GM12892 (cell line): ENCODE results near the gene TCEANC2.

Experiments
- POLR2A ChIP-seq: IDR thresholded peaks from 2 replicates; pipeline ENCODE4 v1.6.1; 2011; ENCODE audit warnings: low read depth, low read length, control low read depth
- POLR2AphosphoS5 ChIP-seq: IDR thresholded peaks from 2 replicates; pipeline ENCODE4 v1.6.1; 2011; ENCODE audit warnings: low read depth, low read length, control low read depth

DNA sequence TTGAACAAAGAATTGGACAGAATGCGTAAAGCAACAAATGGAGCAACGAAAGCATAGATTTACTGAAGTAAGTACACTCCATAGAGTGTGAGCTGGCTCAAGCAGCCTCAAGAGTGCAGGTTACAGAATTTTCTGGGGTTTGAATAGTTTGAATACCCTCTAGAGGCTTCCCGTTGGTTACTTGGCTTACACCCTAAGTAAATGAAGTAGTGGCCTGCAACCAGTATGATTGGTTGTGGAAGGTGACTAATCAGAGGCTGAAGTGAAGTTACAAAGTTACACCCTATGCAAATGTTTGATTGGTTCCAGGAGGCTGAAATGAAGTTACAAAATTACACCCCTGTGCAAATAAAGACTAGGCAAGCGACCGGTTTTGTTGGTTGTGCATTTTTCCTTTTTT, 10.9 kb downstream of the TCEANC2 start:
- no peak for TF ChIP-seq POLR2AphosphoS5
- TF ChIP-seq POLR2A = no peak
